HepG2 (cell line): ENCODE measurements around the gene OFD1. TPM values are rescaled to one million over a fixed set of nuclear protein-coding genes. Genes with fewer than 3 reads are reported as not detected.
A peak's percentile ranks its signal among the peaks of the same experiment; 100 is the strongest.

Source experiments
- ATAC-seq: fragments of 200-7000 bp; cut with Tn5 transposase; 3 replicates; pipeline ENCODE4 v1.9.1; 2020; ENCODE audit warnings: mild to moderate bottlenecking, moderate library complexity
- BruUV-seq: library from RNA; stranded (reverse); fragments of 400-500 nt; replicated peaks from 2 replicates; lab custom pipeline; 2021; lab: Mats Ljungman, UMichigan
- CTCF ChIA-PET: fragments of 300-600 bp; formaldehyde crosslinking; extraction: SDS; loops from one replicate; lab custom pipeline; 2021; ENCODE audit warnings: low total read pairs, inconsistent platforms, low intra/inter-chr PET ratio; lab: Yijun Ruan, JAX
- POLR2A ChIA-PET: fragments of 350-600 bp; sonication (Branson Sonifier 250); formaldehyde crosslinking; loops from one replicate; lab custom pipeline; 2020; ENCODE audit warnings: antibody characterized with exemption, inconsistent platforms; lab: Yijun Ruan, JAX
- DNase-seq: peaks from one replicate; pipeline ENCODE4 v3.0.0-alpha.2; 2015; ENCODE audit warnings: low spot score
- FAIRE-seq: peaks from 3 replicates; lab custom pipeline; 2011; peaks lifted over from hg19 to GRCh38; lab: Jason Lieb, UNC
- H2AFZ ChIP-seq: one replicate; pipeline ENCODE4 v1.6.1; 2011; ENCODE audit warnings: low read length, inconsistent platforms
- H3K27ac ChIP-seq: fragments of 300-600 bp; 3 replicates; pipeline ENCODE4 v1.8.0; 2011; ENCODE audit warnings: mixed run types, mild to moderate bottlenecking, mixed read lengths, low read length, inconsistent platforms; ENCODE audit not compliant: insufficient read depth; ENCODE audit errors: extremely low read length
- H3K27me3 ChIP-seq, 2 experiments: fragments of 200-600 bp in 1 of 2; 2 replicates in 1 of 2; 3 replicates in 1 of 2; pipeline versions ENCODE4 v1.6.0 to v1.8.0; 2011; ENCODE audit warnings: low read length in 2 of 2, mild to moderate bottlenecking in 2 of 2, moderate library complexity in 2 of 2, inconsistent platforms in 1 of 2; ENCODE audit not compliant: insufficient read depth in 2 of 2, control insufficient read depth in 1 of 2
- H3K36me3 ChIP-seq, 2 experiments: fragments of 200-600 bp in 1 of 2; replicated peaks in 1 of 2; 2 replicates in 1 of 2; 3 replicates in 1 of 2; pipeline versions ENCODE4 v1.5.1 to v1.8.0; 2011; ENCODE audit warnings: low read length in 2 of 2, inconsistent platforms in 1 of 2; ENCODE audit not compliant: insufficient read depth in 2 of 2, control insufficient read depth in 1 of 2
- H3K4me1 ChIP-seq: 2 replicates; pipeline ENCODE4 v1.5.1; 2012; ENCODE audit warnings: low read length, inconsistent platforms; ENCODE audit not compliant: insufficient read depth
- H3K4me2 ChIP-seq: 2 replicates; pipeline ENCODE4 v1.6.0; 2011; ENCODE audit warnings: low read depth, low read length, inconsistent platforms
- H3K4me3 ChIP-seq, 3 experiments: fragments of 200-600 bp in 1 of 3; sonication (generic), shearing (Covaris generic) in 1 of 3; replicated peaks in 1 of 3; 2 replicates each; pipeline ENCODE4 v1.5.1; 2011 to 2016; ENCODE audit warnings: low read length in 3 of 3, inconsistent platforms in 2 of 3, low read depth in 2 of 3, mild to moderate bottlenecking in 2 of 3, control low read depth in 1 of 3, mixed read lengths in 1 of 3; ENCODE audit not compliant: insufficient read depth in 1 of 3
- H3K79me2 ChIP-seq: one replicate; pipeline ENCODE4 v1.6.1; 2011; ENCODE audit warnings: low read length, inconsistent platforms; ENCODE audit not compliant: insufficient read depth
- H3K9ac ChIP-seq: 2 replicates; pipeline ENCODE4 v1.6.0; 2011; ENCODE audit warnings: mild to moderate bottlenecking, low read depth, low read length, inconsistent platforms; ENCODE audit not compliant: insufficient read depth
- H3K9me3 ChIP-seq: 2 replicates; pipeline ENCODE4 v1.5.1; 2012; ENCODE audit warnings: mild to moderate bottlenecking, low read length
- H4K20me1 ChIP-seq: 2 replicates; pipeline ENCODE4 v1.6.0; 2011; ENCODE audit warnings: inconsistent platforms, mild to moderate bottlenecking, low read length, moderate library complexity; ENCODE audit not compliant: insufficient read depth
- CEBPB ChIP-seq: IDR thresholded peaks from 2 replicates; pipeline ENCODE4 v1.6.1; 2011; ENCODE audit warnings: low read depth, low read length, improper control_type of control experiment, borderline replicate concordance
- CHD2 ChIP-seq: IDR thresholded peaks from 2 replicates; pipeline ENCODE4 v1.6.1; 2011; ENCODE audit warnings: low read depth, low read length, improper control_type of control experiment
- FOXA3 ChIP-seq: IDR thresholded peaks from 2 replicates; pipeline ENCODE4 v1.6.1; 2016; ENCODE audit warnings: missing genetic modification reagents, missing compliant biosample characterization
- ZBTB1 ChIP-seq: sonication (generic); formaldehyde crosslinking; IDR thresholded peaks from 2 replicates; pipeline ENCODE4 v1.4.0; 2020; ENCODE audit warnings: missing genetic modification reagents, borderline replicate concordance
- ZFYVE20 ChIP-seq: sonication (generic); formaldehyde crosslinking; IDR thresholded peaks from 2 replicates; pipeline ENCODE4 v1.8.0; 2023; ENCODE audit warnings: low read depth, mild to moderate bottlenecking, moderate library complexity, missing genetic modification reagents, borderline replicate concordance
- ZNF780A ChIP-seq: sonication (generic); formaldehyde crosslinking; IDR thresholded peaks from 2 replicates; pipeline ENCODE4 v1.8.0; 2022; ENCODE audit warnings: mild to moderate bottlenecking, missing genetic modification reagents, moderate library complexity
- WGBS: methylation state at CpG from one replicate; pipeline ENCODE4 v1.1.6; 2017; ENCODE audit warnings: low lambda C conversion rate; 5-methylcytosine and 5-hydroxymethylcytosine counted together
- in situ Hi-C: cut with HindIII; loops from 2 replicates; pipeline ENCODE4 v1.10.0; 2017; ENCODE audit warnings: low pct_unique_long_range_greater_than_20kb; ENCODE audit not compliant: extremely low pct_ligation_motif_present
- intact Hi-C: fragments of 100-400 bp; cut with micrococcal nuclease; formaldehyde crosslinking; loops from one replicate; pipeline ENCODE4 v1.10.0; 2022; ENCODE audit not compliant: unreplicated experiment
- polyA plus RNA-seq, 8 experiments: library from polyadenylated mRNA; depleted of rRNA in 3 of 8; stranded (reverse) in 7 of 8; unstranded in 1 of 8; fragments of >200 nt; fragmentation: Illumina TruSeq in 4 of 8; extraction: Trizol in 4 of 8; gene quantifications; 2 replicates each; pipeline versions ENCODE4 v1.2.1 to v1.2.3, GENCODE V29; 2011 to 2016; ENCODE audit warnings: low read depth in 4 of 8, missing spikeins in 1 of 8, mixed read lengths in 1 of 8; ENCODE audit not compliant: insufficient read depth in 1 of 8
- total RNA-seq, 5 experiments: library from RNA; depleted of rRNA; stranded (reverse); fragments of >200 nt; fragmentation: Illumina TruSeq; extraction: Trizol; gene quantifications; 2 replicates each; pipeline ENCODE4 v1.2.3, GENCODE V29; 2016; ENCODE audit warnings: low read depth in 1 of 5

The OFD1 gene
- total and polyA plus RNA-seq, 2 of the 13 experiments (the other 11 are each of a cell fraction or from before 2014, with no cell fraction given): 14.9 to 16.4 TPM

GRCh38 chrX:13754765-13755164 lies 20.2 kb downstream of the OFD1 start:
- H3K36me3 ChIP-seq: peaks cover 2 to 28% of the 10 kb centered on the region in 2 experiments; a peak in 3 of 5 replicates
- ChIA-PET POLR2A (no interaction called here), CTCF (no interaction called here)
- H3K27me3 ChIP-seq: no peaks in the 10 kb centered on the region
- no peak overlapping the region for H3K9ac ChIP-seq
- no TSS peak for BruUV-seq
- no peak for ATAC-seq
- no peaks in the 10 kb centered on the region for H3K4me1 ChIP-seq
- 100% methylated on average over 1 of the region's 1 CpG for WGBS
- no peak overlapping the region for H3K4me3 ChIP-seq
- H3K79me2 ChIP-seq: no peaks in the 10 kb centered on the region
- H3K27ac ChIP-seq: no peak overlapping the region
- no peak for DNase-seq
- no peak for FAIRE-seq
- 0 out of 2 replicates have a peak, but pooled peaks have one; percentile 18 for TF ChIP-seq CEBPB
- no peak for TF ChIP-seq CHD2
- in situ Hi-C loops (loop anchor here (25.0 kb wide), 1 partner anchor 242 kb away; no protein-coding TSS in a partner anchor), intact Hi-C loops (no loop called here)
- no peaks in the 10 kb centered on the region for H3K9me3 ChIP-seq
- H3K4me2 ChIP-seq: no peak overlapping the region
- H4K20me1 ChIP-seq: no peaks in the 10 kb centered on the region
- H2AFZ ChIP-seq: no peak overlapping the region

- no peak overlapping the region for H3K4me3 ChIP-seq
- H3K79me2 ChIP-seq: no peaks in the 10 kb centered on the region
- CTCF ChIA-PET: no interaction called here
- FAIRE-seq: no peak
- BruUV-seq: no TSS peak
- no peak overlapping the region for H3K9ac ChIP-seq
- intact Hi-C loops: no loop called here
- ATAC-seq: no peak
- POLR2A ChIA-PET: no interaction called here
- no peak overlapping the region for H3K4me2 ChIP-seq
- no peaks in the 10 kb centered on the region for H3K9me3 ChIP-seq
- no peaks in the 10 kb centered on the region for H3K27me3 ChIP-seq
- H4K20me1 ChIP-seq: no peaks in the 10 kb centered on the region
- H3K27ac ChIP-seq: no peak overlapping the region
- in situ Hi-C loops: loop anchor here (25.0 kb wide), 1 partner anchor 243 kb away; no protein-coding TSS in a partner anchor
- peaks cover 2 to 30% of the 10 kb centered on the region in 2 experiments; a peak in 3 of 5 replicates for H3K36me3 ChIP-seq
- H3K4me1 ChIP-seq: no peaks in the 10 kb centered on the region
- DNase-seq: no peak
- TF ChIP-seq ZBTB1 (CRISPR knock-in tag): no peak
- TF ChIP-seq ZFYVE20 (CRISPR knock-in tag): no peak
- TF ChIP-seq FOXA3 (CRISPR knock-in tag): no peak
- TF ChIP-seq ZNF780A (CRISPR knock-in tag): no peak
- H2AFZ ChIP-seq: no peak overlapping the region
- WGBS: 100% methylated on average over 1 of the region's 1 CpG
Observed at GRCh38 chrX:13755254-13755653, 20.7 kb downstream of the OFD1 start.
